HG03460 (cell line): Measurements from ENCODE around the gene ATP6V1G3.
"Not testable (repeated sequence)": the region's sequence is repeated elsewhere in the genome, so short reads cannot be mapped to it uniquely, and the experiment has no call there.

Experiments used
- ATAC-seq: cut with Tn5 transposase; IDR thresholded peaks from one replicate; pipeline ENCODE4 v1.9.1; 2021; ENCODE audit not compliant: unreplicated experiment

The ATP6V1G3 gene

GRCh38 chr1:198498103-198498385, 42.4 kb downstream of the ATP6V1G3 start:
- ATAC-seq, result no peak

GRCh38 chr1:198497326-198498102, 43.0 kb downstream of the ATP6V1G3 start:
- no peak for ATAC-seq

- no peak for ATAC-seq
Observed at GRCh38 chr1:198496216-198497143, 44.0 kb downstream of the ATP6V1G3 start.

- no peak for ATAC-seq
Observed at GRCh38 chr1:198495631-198496030, 44.8 kb downstream of the ATP6V1G3 start.

GRCh38 chr1:198494658-198495103, 45.8 kb downstream of the ATP6V1G3 start:
- ATAC-seq, result no peak

- ATAC-seq, result no peak
Observed at GRCh38 chr1:198494139-198494538, 46.3 kb downstream of the ATP6V1G3 start.

- ATAC-seq, result no peak
Observed at GRCh38 chr1:198493329-198493728, 47.2 kb downstream of the ATP6V1G3 start.

- no peak for ATAC-seq
Observed at GRCh38 chr1:198492872-198493271, 47.6 kb downstream of the ATP6V1G3 start.

- ATAC-seq, result no peak
Observed at GRCh38 chr1:198491596-198491995, 48.9 kb downstream of the ATP6V1G3 start.

GRCh38 chr1:198491028-198491427, 49.5 kb downstream of the ATP6V1G3 start:
- no peak for ATAC-seq

- no peak for ATAC-seq
Observed at GRCh38 chr1:198490224-198490623, 50.3 kb downstream of the ATP6V1G3 start.

GRCh38 chr1:198486903-198487302, 53.6 kb downstream of the ATP6V1G3 start:
- ATAC-seq, result no peak

- no peak for ATAC-seq
Observed at GRCh38 chr1:198483645-198484044, 56.8 kb downstream of the ATP6V1G3 start.

GRCh38 chr1:198483006-198483405, 57.5 kb downstream of the ATP6V1G3 start:
- no peak for ATAC-seq

- ATAC-seq, result no peak
Observed at GRCh38 chr1:198481661-198482060, 58.8 kb downstream of the ATP6V1G3 start.

GRCh38 chr1:198480876-198481275, 59.6 kb downstream of the ATP6V1G3 start:
- ATAC-seq, result no peak

GRCh38 chr1:198477354-198477753, 63.1 kb downstream of the ATP6V1G3 start:
- ATAC-seq, result not testable (repeated sequence)
